NCI-H2029 treated with DMSO at 0.1 percent for 48 hours (cell line): ENCODE measurements around the gene CNTFR.
A peak's percentile ranks its signal among the peaks of the same experiment; 100 is the strongest.
"Not testable (repeated sequence)": the region's sequence is repeated elsewhere in the genome, so short reads cannot be mapped to it uniquely, and the experiment has no call there.

Experiments used
- DNase-seq: peaks from one replicate; lab custom pipeline; 2025; lab: John Stamatoyannopoulos, UW

The CNTFR gene

GRCh38 chr9:34589636-34590380, at the start of gene CNTFR:
CNTFR (minus strand) TSS chr9:34589724; CDS start chr9:34568981, 20,743 bp downstream.
- no peak for DNase-seq

- not testable (repeated sequence) for DNase-seq
These were observed 49.8 kb upstream of the CNTFR start for GRCh38 chr9:34639322-34639721.

- no peak for DNase-seq
These were observed 48.6 kb upstream of the CNTFR start for GRCh38 chr9:34638138-34638445.

GRCh38 chr9:34637356-34638137, 48.0 kb upstream of the CNTFR start, which contains the start of gene SIGMAR1:
SIGMAR1 (minus strand) TSS chr9:34637787; CDS start chr9:34637697, 90 bp downstream.
- DNase-seq = peak; percentile 76

- no peak for DNase-seq
These were observed 47.3 kb upstream of the CNTFR start for GRCh38 chr9:34636791-34637355.

- DNase-seq = no peak
These were observed 46.0 kb upstream of the CNTFR start for GRCh38 chr9:34635556-34635955.

- no peak for DNase-seq
These were observed 45.2 kb upstream of the CNTFR start for GRCh38 chr9:34634551-34635248.

- peak; percentile 34 for DNase-seq
These were observed 44.5 kb upstream of the CNTFR start for GRCh38 chr9:34633851-34634550.

- DNase-seq = no peak
These were observed 43.6 kb upstream of the CNTFR start for GRCh38 chr9:34633166-34633565.

- no peak for DNase-seq
These were observed 41.1 kb upstream of the CNTFR start for GRCh38 chr9:34630402-34631154.

- DNase-seq = no peak
These were observed 39.9 kb upstream of the CNTFR start for GRCh38 chr9:34629491-34629808.

- no peak for DNase-seq
These were observed 39.3 kb upstream of the CNTFR start, which contains the start of gene ARID3C for GRCh38 chr9:34628656-34629490. ARID3C (minus strand) TSS chr9:34629066; CDS start chr9:34628014, 1,052 bp downstream.

- DNase-seq = no peak
These were observed 38.5 kb upstream of the CNTFR start for GRCh38 chr9:34627716-34628655.

GRCh38 chr9:34625186-34625486, 35.6 kb upstream of the CNTFR start:
- DNase-seq = no peak

- DNase-seq = no peak
These were observed 35.1 kb upstream of the CNTFR start for GRCh38 chr9:34624475-34625185.

GRCh38 chr9:34623374-34624235, 34.1 kb upstream of the CNTFR start:
- DNase-seq = no peak
